HepG2 (cell line): ENCODE data around the gene HAUS7. TPM values are rescaled to one million over a fixed set of nuclear protein-coding genes. Genes with fewer than 3 reads are reported as not detected.

Experiments
- ATAC-seq: fragments of 200-7000 bp; cut with Tn5 transposase; 3 replicates; pipeline ENCODE4 v1.9.1; 2020; ENCODE audit warnings: mild to moderate bottlenecking, moderate library complexity
- BruUV-seq: library from RNA; stranded (reverse); fragments of 400-500 nt; replicated peaks from 2 replicates; lab custom pipeline; 2021; lab: Mats Ljungman, UMichigan
- CTCF ChIA-PET: fragments of 300-600 bp; formaldehyde crosslinking; extraction: SDS; loops from one replicate; lab custom pipeline; 2021; ENCODE audit warnings: low total read pairs, inconsistent platforms, low intra/inter-chr PET ratio; lab: Yijun Ruan, JAX
- POLR2A ChIA-PET: fragments of 350-600 bp; sonication (Branson Sonifier 250); formaldehyde crosslinking; loops from one replicate; lab custom pipeline; 2020; ENCODE audit warnings: antibody characterized with exemption, inconsistent platforms; lab: Yijun Ruan, JAX
- DNase-seq: peaks from one replicate; pipeline ENCODE4 v3.0.0-alpha.2; 2015; ENCODE audit warnings: low spot score
- FAIRE-seq: peaks from 3 replicates; lab custom pipeline; 2011; peaks lifted over from hg19 to GRCh38; lab: Jason Lieb, UNC
- H2AFZ ChIP-seq: one replicate; pipeline ENCODE4 v1.6.1; 2011; ENCODE audit warnings: low read length, inconsistent platforms
- H3K27ac ChIP-seq: fragments of 300-600 bp; 3 replicates; pipeline ENCODE4 v1.8.0; 2011; ENCODE audit warnings: mixed run types, mild to moderate bottlenecking, mixed read lengths, low read length, inconsistent platforms; ENCODE audit not compliant: insufficient read depth; ENCODE audit errors: extremely low read length
- H3K27me3 ChIP-seq, 2 experiments: fragments of 200-600 bp in 1 of 2; 2 replicates in 1 of 2; 3 replicates in 1 of 2; pipeline versions ENCODE4 v1.6.0 to v1.8.0; 2011; ENCODE audit warnings: low read length in 2 of 2, mild to moderate bottlenecking in 2 of 2, moderate library complexity in 2 of 2, inconsistent platforms in 1 of 2; ENCODE audit not compliant: insufficient read depth in 2 of 2, control insufficient read depth in 1 of 2
- H3K36me3 ChIP-seq, 2 experiments: fragments of 200-600 bp in 1 of 2; replicated peaks in 1 of 2; 2 replicates in 1 of 2; 3 replicates in 1 of 2; pipeline versions ENCODE4 v1.5.1 to v1.8.0; 2011; ENCODE audit warnings: low read length in 2 of 2, inconsistent platforms in 1 of 2; ENCODE audit not compliant: insufficient read depth in 2 of 2, control insufficient read depth in 1 of 2
- H3K4me1 ChIP-seq: 2 replicates; pipeline ENCODE4 v1.5.1; 2012; ENCODE audit warnings: low read length, inconsistent platforms; ENCODE audit not compliant: insufficient read depth
- H3K4me2 ChIP-seq: 2 replicates; pipeline ENCODE4 v1.6.0; 2011; ENCODE audit warnings: low read depth, low read length, inconsistent platforms
- H3K4me3 ChIP-seq, 3 experiments: fragments of 200-600 bp in 1 of 3; sonication (generic), shearing (Covaris generic) in 1 of 3; replicated peaks in 1 of 3; 2 replicates each; pipeline ENCODE4 v1.5.1; 2011 to 2016; ENCODE audit warnings: low read length in 3 of 3, inconsistent platforms in 2 of 3, low read depth in 2 of 3, mild to moderate bottlenecking in 2 of 3, control low read depth in 1 of 3, mixed read lengths in 1 of 3; ENCODE audit not compliant: insufficient read depth in 1 of 3
- H3K79me2 ChIP-seq: one replicate; pipeline ENCODE4 v1.6.1; 2011; ENCODE audit warnings: low read length, inconsistent platforms; ENCODE audit not compliant: insufficient read depth
- H3K9ac ChIP-seq: 2 replicates; pipeline ENCODE4 v1.6.0; 2011; ENCODE audit warnings: mild to moderate bottlenecking, low read depth, low read length, inconsistent platforms; ENCODE audit not compliant: insufficient read depth
- H3K9me3 ChIP-seq: 2 replicates; pipeline ENCODE4 v1.5.1; 2012; ENCODE audit warnings: mild to moderate bottlenecking, low read length
- H4K20me1 ChIP-seq: 2 replicates; pipeline ENCODE4 v1.6.0; 2011; ENCODE audit warnings: inconsistent platforms, mild to moderate bottlenecking, low read length, moderate library complexity; ENCODE audit not compliant: insufficient read depth
- ETV6 ChIP-seq: sonication (generic); formaldehyde crosslinking; conservative IDR thresholded peaks from 2 replicates; pipeline ENCODE4 v1.4.0; 2020; ENCODE audit warnings: missing genetic modification reagents
- FOXM1 ChIP-seq: sonication (generic); formaldehyde crosslinking; IDR thresholded peaks from 2 replicates; pipeline ENCODE4 v1.5.0; 2020; ENCODE audit warnings: missing genetic modification reagents
- FOXO4 ChIP-seq: sonication (generic); formaldehyde crosslinking; conservative IDR thresholded peaks from 2 replicates; pipeline ENCODE4 v1.8.1; 2023; ENCODE audit warnings: missing genetic modification reagents
- HOXA3 ChIP-seq: sonication (generic); formaldehyde crosslinking; IDR thresholded peaks from 2 replicates; pipeline ENCODE4 v1.5.0; 2020; ENCODE audit warnings: missing genetic modification reagents
- IRF2 ChIP-seq: IDR thresholded peaks from 2 replicates; pipeline ENCODE4 v1.6.1; 2018; ENCODE audit warnings: missing genetic modification reagents, missing compliant biosample characterization
- MEIS2 ChIP-seq: sonication (generic); formaldehyde crosslinking; IDR thresholded peaks from 2 replicates; pipeline ENCODE4 v1.9.0; 2021; ENCODE audit warnings: mild to moderate bottlenecking, missing genetic modification reagents
- SIX4 ChIP-seq: sonication (generic); formaldehyde crosslinking; IDR thresholded peaks from 2 replicates; pipeline ENCODE4 v1.4.0; 2020; ENCODE audit warnings: missing genetic modification reagents
- ZNF343 ChIP-seq: sonication (generic); formaldehyde crosslinking; IDR thresholded peaks from 2 replicates; pipeline ENCODE4 v1.4.0; 2020; ENCODE audit warnings: mild to moderate bottlenecking, missing genetic modification reagents
- ZNF510 ChIP-seq: sonication (generic); formaldehyde crosslinking; IDR thresholded peaks from 2 replicates; pipeline ENCODE4 v1.4.0; 2020; ENCODE audit warnings: low read depth, mild to moderate bottlenecking, missing genetic modification reagents
- ZNF660 ChIP-seq: sonication (generic); formaldehyde crosslinking; IDR thresholded peaks from 2 replicates; pipeline ENCODE4 v1.5.1; 2020; ENCODE audit warnings: mild to moderate bottlenecking, low read depth, missing genetic modification reagents, borderline replicate concordance
- ZNF792 ChIP-seq: IDR thresholded peaks from 2 replicates; pipeline ENCODE4 v1.6.1; 2016
- ZSCAN12 ChIP-seq: sonication (generic); formaldehyde crosslinking; IDR thresholded peaks from 2 replicates; pipeline ENCODE4 v1.9.0; 2021; ENCODE audit warnings: mild to moderate bottlenecking, missing genetic modification reagents
- WGBS: methylation state at CpG from one replicate; pipeline ENCODE4 v1.1.6; 2017; ENCODE audit warnings: low lambda C conversion rate; 5-methylcytosine and 5-hydroxymethylcytosine counted together
- in situ Hi-C: cut with HindIII; loops from 2 replicates; pipeline ENCODE4 v1.10.0; 2017; ENCODE audit warnings: low pct_unique_long_range_greater_than_20kb; ENCODE audit not compliant: extremely low pct_ligation_motif_present
- intact Hi-C: fragments of 100-400 bp; cut with micrococcal nuclease; formaldehyde crosslinking; loops from one replicate; pipeline ENCODE4 v1.10.0; 2022; ENCODE audit not compliant: unreplicated experiment
- polyA plus RNA-seq, 8 experiments: library from polyadenylated mRNA; depleted of rRNA in 3 of 8; stranded (reverse) in 7 of 8; unstranded in 1 of 8; fragments of >200 nt; fragmentation: Illumina TruSeq in 4 of 8; extraction: Trizol in 4 of 8; gene quantifications; 2 replicates each; pipeline versions ENCODE4 v1.2.1 to v1.2.3, GENCODE V29; 2011 to 2016; ENCODE audit warnings: low read depth in 4 of 8, missing spikeins in 1 of 8, mixed read lengths in 1 of 8; ENCODE audit not compliant: insufficient read depth in 1 of 8
- total RNA-seq, 5 experiments: library from RNA; depleted of rRNA; stranded (reverse); fragments of >200 nt; fragmentation: Illumina TruSeq; extraction: Trizol; gene quantifications; 2 replicates each; pipeline ENCODE4 v1.2.3, GENCODE V29; 2016; ENCODE audit warnings: low read depth in 1 of 5
- TF ChIP-seq, protein P1 (sequence below): sonication (generic); formaldehyde crosslinking; IDR thresholded peaks from 2 replicates; pipeline ENCODE4 v1.4.0; 2020; ENCODE audit warnings: missing genetic modification reagents
- TF ChIP-seq, protein P2 (sequence below): sonication (generic); formaldehyde crosslinking; IDR thresholded peaks from 2 replicates; pipeline ENCODE4 v1.8.1; 2023; ENCODE audit warnings: mild to moderate bottlenecking, moderate library complexity, missing genetic modification reagents
- TF ChIP-seq, protein P3 (sequence below): sonication (generic); formaldehyde crosslinking; IDR thresholded peaks from 2 replicates; pipeline ENCODE4 v1.5.0; 2020; ENCODE audit warnings: mild to moderate bottlenecking, missing genetic modification reagents, borderline replicate concordance

Gene HAUS7
- total and polyA plus RNA-seq, 2 of the 13 experiments (the other 11 are each of a cell fraction or from before 2014, with no cell fraction given), result 10.9 to 42.4 TPM

DNA sequence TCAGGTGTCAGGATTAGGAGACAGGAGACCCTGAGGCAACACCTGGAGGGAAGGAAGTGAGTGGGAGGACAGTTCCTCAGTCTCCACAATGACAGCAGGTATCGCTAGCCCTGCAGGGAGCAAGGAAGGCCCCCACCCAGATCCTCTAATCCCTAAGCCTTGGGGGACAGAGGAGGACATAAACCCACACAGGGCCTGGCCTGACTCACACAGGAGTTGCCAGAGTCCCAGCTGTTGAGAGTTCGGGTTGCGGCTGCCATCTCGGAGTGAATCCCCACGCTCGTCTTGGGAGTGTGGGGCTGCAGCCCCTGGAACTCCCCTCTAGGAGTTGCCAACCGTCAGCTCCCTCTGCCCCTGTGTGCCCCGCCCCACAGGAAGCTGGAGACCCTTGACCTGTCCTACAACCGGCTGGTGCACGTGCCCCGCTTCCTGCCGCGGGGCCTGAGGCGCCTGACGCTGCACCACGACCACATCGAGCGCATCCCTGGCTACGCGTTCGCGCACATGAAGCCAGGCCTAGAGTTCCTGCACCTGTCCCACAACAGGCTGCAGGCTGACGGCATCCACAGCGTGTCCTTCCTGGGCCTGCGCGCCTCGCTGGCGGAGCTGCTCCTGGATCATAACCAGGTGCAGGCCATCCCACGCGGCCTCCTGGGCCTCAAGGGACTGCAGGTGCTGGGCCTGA, 15.2 kb upstream of the HAUS7 start:
- Histone ChIP-seq H2AFZ (no peak overlapping the region), H3K27ac (no peak overlapping the region), H3K4me1 (peaks cover 52% of the 10 kb centered on the region), H3K36me3 (no peaks in the 10 kb centered on the region), H3K4me3 (no peak overlapping the region), H3K4me2 (no peak overlapping the region), H3K27me3 (peaks cover 0 to 3% of the 10 kb centered on the region in 2 experiments; a peak in 2 of 5 replicates), H3K79me2 (no peaks in the 10 kb centered on the region), H4K20me1 (no peaks in the 10 kb centered on the region), H3K9me3 (no peaks in the 10 kb centered on the region), H3K9ac (no peak overlapping the region)
- POLR2A ChIA-PET, result no interaction called here
- no CpG with 5 or more reads among the region's 30 CpGs for WGBS
- in situ Hi-C loops (no loop called here), intact Hi-C loops (no loop called here)
- FAIRE-seq (no peak), DNase-seq (no peak), ATAC-seq (no peak)
- BruUV-seq, result no TSS peak
- CTCF ChIA-PET, result no interaction called here
- TF ChIP-seq MEIS2 (CRISPR knock-in tag), result no peak
- TF ChIP-seq ZSCAN12 (CRISPR knock-in tag), result no peak
- no peak for TF ChIP-seq IRF2 (CRISPR knock-in tag)
- no peak for TF ChIP-seq ZNF343 (CRISPR knock-in tag)
- no peak for TF ChIP-seq ZNF510 (CRISPR knock-in tag)
- TF ChIP-seq, protein P1, sequence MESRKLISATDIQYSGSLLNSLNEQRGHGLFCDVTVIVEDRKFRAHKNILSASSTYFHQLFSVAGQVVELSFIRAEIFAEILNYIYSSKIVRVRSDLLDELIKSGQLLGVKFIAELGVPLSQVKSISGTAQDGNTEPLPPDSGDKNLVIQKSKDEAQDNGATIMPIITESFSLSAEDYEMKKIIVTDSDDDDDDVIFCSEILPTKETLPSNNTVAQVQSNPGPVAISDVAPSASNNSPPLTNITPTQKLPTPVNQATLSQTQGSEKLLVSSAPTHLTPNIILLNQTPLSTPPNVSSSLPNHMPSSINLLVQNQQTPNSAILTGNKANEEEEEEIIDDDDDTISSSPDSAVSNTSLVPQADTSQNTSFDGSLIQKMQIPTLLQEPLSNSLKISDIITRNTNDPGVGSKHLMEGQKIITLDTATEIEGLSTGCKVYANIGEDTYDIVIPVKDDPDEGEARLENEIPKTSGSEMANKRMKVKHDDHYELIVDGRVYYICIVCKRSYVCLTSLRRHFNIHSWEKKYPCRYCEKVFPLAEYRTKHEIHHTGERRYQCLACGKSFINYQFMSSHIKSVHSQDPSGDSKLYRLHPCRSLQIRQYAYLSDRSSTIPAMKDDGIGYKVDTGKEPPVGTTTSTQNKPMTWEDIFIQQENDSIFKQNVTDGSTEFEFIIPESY (CRISPR knock-in tag), result peak; percentile 86
- TF ChIP-seq ZNF792 (CRISPR knock-in tag), result no peak
- TF ChIP-seq, protein P2, sequence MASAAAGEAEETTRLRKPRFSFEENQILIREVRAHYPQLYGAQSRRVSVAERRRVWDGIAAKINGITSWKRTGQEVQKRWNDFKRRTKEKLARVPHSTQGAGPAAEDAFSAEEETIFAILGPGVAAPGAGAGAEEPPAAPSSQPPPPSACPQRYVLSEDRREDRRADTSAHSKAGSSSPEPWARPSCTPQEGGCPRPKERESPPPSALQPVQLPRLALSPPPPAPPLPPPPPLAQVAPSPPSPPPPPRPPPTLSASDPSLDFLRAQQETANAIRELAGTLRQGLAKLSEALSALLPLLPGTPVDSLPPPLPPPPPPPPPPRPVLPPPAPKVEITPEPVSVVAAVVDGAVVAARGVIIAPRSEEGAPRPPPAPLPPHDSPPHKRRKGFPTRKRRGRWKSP (CRISPR knock-in tag), result no peak
- 0 out of 2 replicates have a peak, but pooled peaks have one; percentile 21 for TF ChIP-seq FOXO4 (CRISPR knock-in tag)
- TF ChIP-seq ZNF660 (CRISPR knock-in tag), result no peak
- peak; percentile 48; the same call in 1 of the 2 replicates for TF ChIP-seq HOXA3 (CRISPR knock-in tag)
- TF ChIP-seq FOXM1 (CRISPR knock-in tag), result no peak
- no peak for TF ChIP-seq ETV6 (CRISPR knock-in tag)
- TF ChIP-seq SIX4, result no peak
- TF ChIP-seq, protein P3, sequence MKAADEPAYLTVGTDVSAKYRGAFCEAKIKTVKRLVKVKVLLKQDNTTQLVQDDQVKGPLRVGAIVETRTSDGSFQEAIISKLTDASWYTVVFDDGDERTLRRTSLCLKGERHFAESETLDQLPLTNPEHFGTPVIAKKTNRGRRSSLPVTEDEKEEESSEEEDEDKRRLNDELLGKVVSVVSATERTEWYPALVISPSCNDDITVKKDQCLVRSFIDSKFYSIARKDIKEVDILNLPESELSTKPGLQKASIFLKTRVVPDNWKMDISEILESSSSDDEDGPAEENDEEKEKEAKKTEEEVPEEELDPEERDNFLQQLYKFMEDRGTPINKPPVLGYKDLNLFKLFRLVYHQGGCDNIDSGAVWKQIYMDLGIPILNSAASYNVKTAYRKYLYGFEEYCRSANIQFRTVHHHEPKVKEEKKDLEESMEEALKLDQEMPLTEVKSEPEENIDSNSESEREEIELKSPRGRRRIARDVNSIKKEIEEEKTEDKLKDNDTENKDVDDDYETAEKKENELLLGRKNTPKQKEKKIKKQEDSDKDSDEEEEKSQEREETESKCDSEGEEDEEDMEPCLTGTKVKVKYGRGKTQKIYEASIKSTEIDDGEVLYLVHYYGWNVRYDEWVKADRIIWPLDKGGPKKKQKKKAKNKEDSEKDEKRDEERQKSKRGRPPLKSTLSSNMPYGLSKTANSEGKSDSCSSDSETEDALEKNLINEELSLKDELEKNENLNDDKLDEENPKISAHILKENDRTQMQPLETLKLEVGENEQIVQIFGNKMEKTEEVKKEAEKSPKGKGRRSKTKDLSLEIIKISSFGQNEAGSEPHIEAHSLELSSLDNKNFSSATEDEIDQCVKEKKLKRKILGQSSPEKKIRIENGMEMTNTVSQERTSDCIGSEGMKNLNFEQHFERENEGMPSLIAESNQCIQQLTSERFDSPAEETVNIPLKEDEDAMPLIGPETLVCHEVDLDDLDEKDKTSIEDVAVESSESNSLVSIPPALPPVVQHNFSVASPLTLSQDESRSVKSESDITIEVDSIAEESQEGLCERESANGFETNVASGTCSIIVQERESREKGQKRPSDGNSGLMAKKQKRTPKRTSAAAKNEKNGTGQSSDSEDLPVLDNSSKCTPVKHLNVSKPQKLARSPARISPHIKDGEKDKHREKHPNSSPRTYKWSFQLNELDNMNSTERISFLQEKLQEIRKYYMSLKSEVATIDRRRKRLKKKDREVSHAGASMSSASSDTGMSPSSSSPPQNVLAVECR (CRISPR knock-in tag), result no peak
